Measurements from ENCODE around the gene TBC1D9. TPM values are rescaled to one million over a fixed set of nuclear protein-coding genes. Genes with fewer than 3 reads are reported as not detected.

The TBC1D9 gene
- total and polyA plus RNA-seq, 2 of the 13 experiments (the other 11 are each of a cell fraction or from before 2014, with no cell fraction given): 11.9 to 12.2 TPM

GRCh38 chr4:140688711-140689598, 67.2 kb downstream of the TBC1D9 start:
- Histone ChIP-seq H3K4me3 (replicated peaks in 1 of 3; ENCODE audit: insufficient read depth in 1 of 3, low read depth in 2 of 3, low read length in 3 of 3) (no peak overlapping the region), H3K27me3 (ENCODE audit: control insufficient read depth in 1 of 2, insufficient read depth in 2 of 2, low read length in 2 of 2) (no peaks in the 10 kb centered on the region), H4K20me1 (ENCODE audit: insufficient read depth, low read length) (no peaks in the 10 kb centered on the region), H3K27ac (ENCODE audit: extremely low read length, insufficient read depth, low read length) (no peak overlapping the region), H3K4me2 (ENCODE audit: low read depth, low read length) (no peak overlapping the region), H3K36me3 (replicated peaks in 1 of 2; ENCODE audit: control insufficient read depth in 1 of 2, insufficient read depth in 2 of 2, low read length in 2 of 2) (peaks cover 0 to 18% of the 10 kb centered on the region in 2 experiments; a peak in 3 of 5 replicates), H3K9me3 (ENCODE audit: low read length) (no peaks in the 10 kb centered on the region), H2AFZ (ENCODE audit: low read length) (no peak overlapping the region), H3K4me1 (ENCODE audit: insufficient read depth, low read length) (peaks cover 51% of the 10 kb centered on the region), H3K79me2 (ENCODE audit: insufficient read depth, low read length) (no peaks in the 10 kb centered on the region), H3K9ac (ENCODE audit: insufficient read depth, low read depth, low read length) (no peak overlapping the region)
- intact Hi-C loops (cut with micrococcal nuclease; ENCODE audit: unreplicated experiment) (no loop called here), in situ Hi-C loops (cut with HindIII; ENCODE audit: extremely low pct_ligation_motif_present, low pct_unique_long_range_greater_than_20kb) (no loop called here)
- DNase-seq (ENCODE audit: low spot score) (no peak), ATAC-seq (no peak), FAIRE-seq (no peak)
- peak; percentile 87; the same call in 1 of the 2 replicates for TF ChIP-seq PCBP1 (IDR thresholded peaks at IDR 0.05; ENCODE audit: borderline replicate concordance, low read depth, low read length)
- TF ChIP-seq SKI (IDR thresholded peaks at IDR 0.05; ENCODE audit: partially characterized antibody): no peak
- no peak for TF ChIP-seq ZNF160 (CRISPR knock-in tag; IDR thresholded peaks at IDR 0.05)
- TF ChIP-seq PCBP2 (optimal IDR thresholded peaks at IDR 0.05; ENCODE audit: low read depth, low read length, poor library complexity, severe bottlenecking): peak; percentile 96
- ChIA-PET POLR2A (no interaction called here), CTCF (ENCODE audit: low intra/inter-chr PET ratio, low total read pairs) (no interaction called here)
- no TSS peak for BruUV-seq (replicated peaks)
- WGBS (ENCODE audit: low lambda C conversion rate): 96% methylated on average over 6 of the region's 6 CpGs

GRCh38 chr4:140686796-140687195, 69.4 kb downstream of the TBC1D9 start:
- ChIA-PET CTCF (ENCODE audit: low intra/inter-chr PET ratio, low total read pairs) (no interaction called here), POLR2A (no interaction called here)
- in situ Hi-C loops (cut with HindIII; ENCODE audit: extremely low pct_ligation_motif_present, low pct_unique_long_range_greater_than_20kb) (no loop called here), intact Hi-C loops (cut with micrococcal nuclease; ENCODE audit: unreplicated experiment) (no loop called here)
- peaks cover 40% of the 10 kb centered on the region for H3K4me1 ChIP-seq (ENCODE audit: insufficient read depth, low read length)
- no peaks in the 10 kb centered on the region for H4K20me1 ChIP-seq (ENCODE audit: insufficient read depth, low read length)
- TF ChIP-seq CSRNP2 (CRISPR knock-in tag; conservative IDR thresholded peaks at IDR 0.05; ENCODE audit: low read depth) (no peak), ATF7 (IDR thresholded peaks at IDR 0.05) (peak; percentile 63), ATF7 (CRISPR knock-in tag; IDR thresholded peaks at IDR 0.05) (no peak)
- H3K9ac ChIP-seq (ENCODE audit: insufficient read depth, low read depth, low read length): no peak overlapping the region
- H3K27ac ChIP-seq (ENCODE audit: extremely low read length, insufficient read depth, low read length): no peak overlapping the region
- no peak for FAIRE-seq
- no peak for DNase-seq (ENCODE audit: low spot score)
- H3K79me2 ChIP-seq (ENCODE audit: insufficient read depth, low read length): no peaks in the 10 kb centered on the region
- no peak for ATAC-seq
- no peak overlapping the region for H3K4me3 ChIP-seq (replicated peaks in 1 of 3; ENCODE audit: insufficient read depth in 1 of 3, low read depth in 2 of 3, low read length in 3 of 3)
- H3K4me2 ChIP-seq (ENCODE audit: low read depth, low read length): no peak overlapping the region
- BruUV-seq (replicated peaks): no TSS peak
- peaks cover 0 to 19% of the 10 kb centered on the region in 2 experiments; a peak in 3 of 5 replicates for H3K36me3 ChIP-seq (replicated peaks in 1 of 2; ENCODE audit: control insufficient read depth in 1 of 2, insufficient read depth in 2 of 2, low read length in 2 of 2)
- no peaks in the 10 kb centered on the region for H3K27me3 ChIP-seq (ENCODE audit: control insufficient read depth in 1 of 2, insufficient read depth in 2 of 2, low read length in 2 of 2)
- no peaks in the 10 kb centered on the region for H3K9me3 ChIP-seq (ENCODE audit: low read length)
- H2AFZ ChIP-seq (ENCODE audit: low read length): no peak overlapping the region

Measured in HepG2 (cell line).